GM12878 (cell line): Measurements from ENCODE around the gene ASF1B.

Source experiments
- FOXK2 ChIP-seq: fragments of 450-650 bp; IDR thresholded peaks from 2 replicates; pipeline ENCODE4 v1.6.1; 2017; ENCODE audit warnings: mild to moderate bottlenecking, moderate library complexity
- MEF2A ChIP-seq: IDR thresholded peaks from 2 replicates; pipeline ENCODE4 v1.6.1; 2011; ENCODE audit warnings: low read depth, mild to moderate bottlenecking, low read length, moderate library complexity; ENCODE audit not compliant: insufficient read depth
- MTA2 ChIP-seq: fragments of 450-650 bp; IDR thresholded peaks from 2 replicates; pipeline ENCODE4 v1.6.1; 2016; ENCODE audit warnings: low read depth, mild to moderate bottlenecking, moderate library complexity
- MXI1 ChIP-seq: fragments of 150-350 bp; IDR thresholded peaks from 2 replicates; pipeline ENCODE4 v1.6.1; 2011; ENCODE audit warnings: low read depth, mild to moderate bottlenecking, inconsistent platforms, low read length, improper control_type of control experiment
- SP1 ChIP-seq: IDR thresholded peaks from one replicate; pipeline ENCODE4 v1.6.1; 2011; ENCODE audit warnings: low read depth, low read length
- TAF1 ChIP-seq: IDR thresholded peaks from 2 replicates; pipeline ENCODE4 v1.6.1; 2011; ENCODE audit warnings: mild to moderate bottlenecking, low read depth, low read length, borderline replicate concordance
- ZNF274 ChIP-seq: IDR thresholded peaks from one replicate; pipeline ENCODE4 v1.8.0; 2011; ENCODE audit not compliant: insufficient read length, insufficient read depth
- TF ChIP-seq, protein P1 (sequence below), 3 experiments: IDR thresholded peaks in 2 of 3; conservative IDR thresholded peaks in 1 of 3; 2 replicates each; pipeline ENCODE4 v1.5.1; 2011; ENCODE audit warnings: low read depth in 3 of 3, low read length in 3 of 3, mild to moderate bottlenecking in 3 of 3, control low read depth in 2 of 3, moderate library complexity in 2 of 3, inconsistent platforms in 1 of 3, mixed read lengths in 1 of 3; ENCODE audit not compliant: control insufficient read depth in 2 of 3, insufficient read depth in 1 of 3; ENCODE audit errors: extremely low read depth in 1 of 3

DNA sequence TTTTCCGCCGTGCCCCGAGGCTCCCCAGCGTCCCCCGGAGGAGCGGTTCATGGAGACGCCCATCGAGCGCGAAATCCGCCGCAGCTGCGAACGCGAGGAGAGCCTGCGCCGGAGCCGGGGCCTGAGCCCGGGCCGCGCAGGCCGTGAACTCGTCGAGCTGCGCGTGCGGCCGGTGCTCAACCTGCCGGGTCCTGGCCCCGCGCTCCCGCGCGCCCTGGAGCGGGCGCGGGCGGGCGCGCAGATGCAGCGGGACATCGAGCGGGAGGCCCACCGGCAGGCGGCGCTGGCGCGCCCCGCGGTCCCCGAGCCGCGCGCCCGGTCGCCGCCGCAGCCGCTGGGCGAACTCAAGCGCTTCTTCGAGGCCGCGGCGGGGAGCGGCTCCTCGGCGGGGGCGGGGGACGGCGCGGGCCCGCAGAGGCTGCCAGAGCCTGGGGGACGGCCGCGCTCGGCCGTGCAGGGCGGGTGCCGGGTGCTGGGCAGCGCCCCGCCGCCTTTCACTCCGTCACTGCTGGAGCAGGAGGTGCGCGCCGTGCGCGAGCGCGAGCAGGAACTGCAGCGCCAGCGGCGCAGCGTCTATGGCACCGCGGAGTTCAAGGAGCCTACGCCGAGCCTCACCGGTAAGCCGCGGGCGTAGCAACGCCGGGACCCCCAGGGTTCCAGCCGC is 63.0 kb downstream of the ASF1B start:
- TF ChIP-seq FOXK2, result no peak
- TF ChIP-seq TAF1, result no peak
- no peak for TF ChIP-seq MTA2
- TF ChIP-seq, protein P1, sequence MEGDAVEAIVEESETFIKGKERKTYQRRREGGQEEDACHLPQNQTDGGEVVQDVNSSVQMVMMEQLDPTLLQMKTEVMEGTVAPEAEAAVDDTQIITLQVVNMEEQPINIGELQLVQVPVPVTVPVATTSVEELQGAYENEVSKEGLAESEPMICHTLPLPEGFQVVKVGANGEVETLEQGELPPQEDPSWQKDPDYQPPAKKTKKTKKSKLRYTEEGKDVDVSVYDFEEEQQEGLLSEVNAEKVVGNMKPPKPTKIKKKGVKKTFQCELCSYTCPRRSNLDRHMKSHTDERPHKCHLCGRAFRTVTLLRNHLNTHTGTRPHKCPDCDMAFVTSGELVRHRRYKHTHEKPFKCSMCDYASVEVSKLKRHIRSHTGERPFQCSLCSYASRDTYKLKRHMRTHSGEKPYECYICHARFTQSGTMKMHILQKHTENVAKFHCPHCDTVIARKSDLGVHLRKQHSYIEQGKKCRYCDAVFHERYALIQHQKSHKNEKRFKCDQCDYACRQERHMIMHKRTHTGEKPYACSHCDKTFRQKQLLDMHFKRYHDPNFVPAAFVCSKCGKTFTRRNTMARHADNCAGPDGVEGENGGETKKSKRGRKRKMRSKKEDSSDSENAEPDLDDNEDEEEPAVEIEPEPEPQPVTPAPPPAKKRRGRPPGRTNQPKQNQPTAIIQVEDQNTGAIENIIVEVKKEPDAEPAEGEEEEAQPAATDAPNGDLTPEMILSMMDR (IDR thresholded peaks at IDR 0.05 in 2 of 3, conservative IDR thresholded peaks at IDR 0.05 in 1 of 3; ENCODE audit: control insufficient read depth in 2 of 3, extremely low read depth in 1 of 3, insufficient read depth in 1 of 3, low read depth in 3 of 3, low read length in 3 of 3), result peak; percentile 41 to 70 (median 44); a peak in 5 of 6 replicates
- no peak for TF ChIP-seq SP1
- TF ChIP-seq ZNF274, result no peak
- no peak for TF ChIP-seq MXI1
- no peak for TF ChIP-seq MEF2A
